ENCODE measurements around the gene SETD3.

SETD3 gene

GRCh38 chr14:99430491-99430890 is 50.2 kb downstream of the SETD3 start:
- DNase-seq (ENCODE audit: extremely low spot score, insufficient read length, low read depth): no peak
- no peak for FAIRE-seq

GRCh38 chr14:99427632-99428300 is 52.9 kb downstream of the SETD3 start:
- DNase-seq (ENCODE audit: extremely low spot score, insufficient read length, low read depth) (no peak), FAIRE-seq (no peak)

- DNase-seq (ENCODE audit: extremely low spot score, insufficient read length, low read depth): no peak
Observed at GRCh38 chr14:99426813-99427346, 53.8 kb downstream of the SETD3 start.

GRCh38 chr14:99426265-99426664 is 54.4 kb downstream of the SETD3 start:
- no peak for DNase-seq (ENCODE audit: extremely low spot score, insufficient read length, low read depth)
- no peak for FAIRE-seq

More at GRCh38 chr14:99426813-99427346, 53.8 kb downstream of the SETD3 start:
- no peak for FAIRE-seq

- no peak for FAIRE-seq
- DNase-seq (ENCODE audit: extremely low spot score, insufficient read length, low read depth): no peak
Observed at GRCh38 chr14:99425272-99425681, 55.4 kb downstream of the SETD3 start.

- FAIRE-seq (no peak), DNase-seq (ENCODE audit: extremely low spot score, insufficient read length, low read depth) (no peak)
Observed at GRCh38 chr14:99424306-99424877, 56.3 kb downstream of the SETD3 start.

GRCh38 chr14:99423434-99423833 is 57.2 kb downstream of the SETD3 start:
- FAIRE-seq: no peak
- no peak for DNase-seq (ENCODE audit: extremely low spot score, insufficient read length, low read depth)

GRCh38 chr14:99422228-99423010 is 58.2 kb downstream of the SETD3 start:
- no peak for FAIRE-seq
- no peak for DNase-seq (ENCODE audit: extremely low spot score, insufficient read length, low read depth)

GRCh38 chr14:99420711-99421110 is 59.9 kb downstream of the SETD3 start:
- DNase-seq (ENCODE audit: extremely low spot score, insufficient read length, low read depth): no peak
- FAIRE-seq: no peak

- FAIRE-seq (no peak), DNase-seq (ENCODE audit: extremely low spot score, insufficient read length, low read depth) (no peak)
Observed at GRCh38 chr14:99419905-99420304, 60.8 kb downstream of the SETD3 start.

- DNase-seq (ENCODE audit: extremely low spot score, insufficient read length, low read depth) (no peak), FAIRE-seq (no peak)
Observed at GRCh38 chr14:99418242-99418641, 62.4 kb downstream of the SETD3 start.

- DNase-seq (ENCODE audit: extremely low spot score, insufficient read length, low read depth) (no peak), FAIRE-seq (no peak)
Observed at GRCh38 chr14:99416909-99417308, 63.8 kb downstream of the SETD3 start.

- DNase-seq (ENCODE audit: extremely low spot score, insufficient read length, low read depth): peak; percentile 54
- FAIRE-seq: peak; percentile 88
Observed at GRCh38 chr14:99415496-99416281, 65.0 kb downstream of the SETD3 start.

- no peak for FAIRE-seq
Observed at GRCh38 chr14:99413911-99414310, 66.7 kb downstream of the SETD3 start.

GRCh38 chr14:99413172-99413571 is 67.5 kb downstream of the SETD3 start:
- no peak for FAIRE-seq

More at GRCh38 chr14:99413911-99414310, 66.7 kb downstream of the SETD3 start:
- DNase-seq (ENCODE audit: extremely low spot score, insufficient read length, low read depth): no peak

GRCh38 chr14:99412117-99413061 is 68.3 kb downstream of the SETD3 start:
- FAIRE-seq: no peak
- DNase-seq (ENCODE audit: extremely low spot score, insufficient read length, low read depth): no peak

More at GRCh38 chr14:99413172-99413571, 67.5 kb downstream of the SETD3 start:
- DNase-seq (ENCODE audit: extremely low spot score, insufficient read length, low read depth): no peak

- FAIRE-seq (no peak), DNase-seq (ENCODE audit: extremely low spot score, insufficient read length, low read depth) (no peak)
Observed at GRCh38 chr14:99410019-99410418, 70.6 kb downstream of the SETD3 start.

GRCh38 chr14:99408971-99409289 is 71.7 kb downstream of the SETD3 start:
- DNase-seq (ENCODE audit: extremely low spot score, insufficient read length, low read depth): no peak
- no peak for FAIRE-seq

GRCh38 chr14:99408286-99408970 is 72.2 kb downstream of the SETD3 start:
- FAIRE-seq (no peak), DNase-seq (ENCODE audit: extremely low spot score, insufficient read length, low read depth) (no peak)
